ENCODE measurements around the gene DLG2.
"Not testable (repeated sequence)": the region's sequence is repeated elsewhere in the genome, so short reads cannot be mapped to it uniquely, and the experiment has no call there.

The DLG2 gene

DNA sequence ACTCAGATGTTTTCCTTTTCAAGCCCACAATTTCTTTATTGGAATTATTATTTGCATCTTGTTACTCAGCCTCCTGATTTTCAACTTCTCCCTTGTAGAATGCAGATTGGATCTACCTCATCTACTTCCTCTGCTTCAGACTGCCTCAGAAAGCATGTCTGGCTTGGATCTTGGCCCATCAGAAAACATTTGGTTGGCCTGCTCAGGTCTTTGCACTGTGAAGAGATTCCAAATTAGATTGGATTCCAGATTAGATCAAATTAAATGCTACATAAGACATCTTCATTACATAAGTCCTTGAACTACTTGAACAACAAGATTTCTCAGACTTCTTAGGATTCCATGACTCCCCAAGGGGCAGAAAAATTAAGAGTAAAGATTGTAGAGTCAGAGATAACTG is 358.0 kb downstream of the DLG2 start:
- Mint-ChIP-seq H3K36me3 (peaks cover 0 to 6% of the 10 kb centered on the region in 2 donors), H3K27ac (no peak overlapping the region), H3K4me3 (no peak overlapping the region), H3K9me3 (peaks cover 16 to 19% of the 10 kb centered on the region in 2 donors), H3K4me1 (no peaks in the 10 kb centered on the region), H3K27me3 (no peaks in the 10 kb centered on the region)
- ATAC-seq (replicated peaks), result no peak
- DNase-seq, result no peak

DNA sequence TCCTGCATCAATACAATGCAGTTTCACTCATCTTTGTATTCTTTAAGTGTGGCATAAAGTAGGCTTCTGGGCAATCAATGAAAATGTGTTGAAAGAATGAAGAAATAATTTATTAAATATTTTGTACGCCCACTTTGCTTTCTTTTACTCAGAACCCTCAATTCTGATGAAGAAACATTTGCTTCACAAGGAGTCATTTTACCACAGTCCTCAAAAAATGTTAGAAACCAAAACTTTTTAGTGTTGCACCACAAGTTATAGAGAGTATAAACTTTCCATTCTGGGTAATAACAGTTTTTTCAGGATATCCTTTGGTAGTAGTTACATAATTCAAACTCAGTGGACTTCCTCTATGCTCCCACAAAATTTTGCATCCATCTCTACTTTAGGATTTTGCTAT is 360.5 kb downstream of the DLG2 start:
- H3K4me1 Mint-ChIP-seq, result no peaks in the 10 kb centered on the region
- H3K27ac Mint-ChIP-seq, result no peak overlapping the region
- H3K36me3 Mint-ChIP-seq, result no peaks in the 10 kb centered on the region
- H3K9me3 Mint-ChIP-seq, result peaks cover 7 to 9% of the 10 kb centered on the region in 2 donors
- DNase-seq, result no peak
- no peaks in the 10 kb centered on the region for H3K27me3 Mint-ChIP-seq
- H3K4me3 Mint-ChIP-seq, result no peak overlapping the region
- no peak for ATAC-seq (replicated peaks)

DNA sequence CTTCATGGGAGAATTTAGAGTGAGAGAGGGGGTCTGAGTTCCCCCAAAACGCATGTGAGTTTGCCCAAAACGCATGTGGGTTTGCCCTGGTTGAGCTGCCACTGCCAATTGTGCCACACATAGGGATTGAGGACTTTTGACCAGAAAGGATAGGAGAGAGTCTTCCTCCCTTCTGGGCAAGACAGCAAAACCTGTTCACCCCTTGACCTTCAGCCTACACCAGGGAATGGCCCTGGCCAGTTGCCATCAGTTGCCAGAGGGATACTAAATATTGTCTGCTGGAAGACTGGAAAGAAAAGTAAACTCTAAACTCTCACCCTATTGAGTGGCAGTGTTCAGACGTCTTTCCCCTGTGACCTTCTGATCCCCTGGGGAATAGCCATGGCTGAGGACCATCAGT is 363.8 kb downstream of the DLG2 start:
- ATAC-seq (replicated peaks), result no peak
- H3K27me3 Mint-ChIP-seq, result no peaks in the 10 kb centered on the region

DNA sequence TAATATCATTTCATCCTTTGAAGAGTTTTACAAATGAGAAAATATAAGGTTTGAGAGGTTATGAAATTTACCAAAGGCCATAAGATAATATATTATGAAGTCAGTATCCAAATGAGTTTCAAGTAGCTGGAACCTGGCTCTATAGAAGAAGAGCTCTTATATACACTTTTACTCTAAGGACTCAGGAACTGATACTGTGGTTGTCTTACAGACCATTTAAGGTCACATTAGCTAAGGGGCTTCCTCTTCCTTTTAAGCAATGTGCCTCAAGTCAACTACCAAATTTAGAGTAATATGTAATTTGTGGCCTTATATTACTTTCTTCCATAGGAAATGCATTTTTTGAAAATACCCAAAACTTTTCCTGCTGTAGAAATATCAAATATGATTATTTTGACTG is 369.3 kb downstream of the DLG2 start:
- ATAC-seq (replicated peaks), result no peak
- H3K36me3 Mint-ChIP-seq, result peaks cover 0 to 5% of the 10 kb centered on the region in 2 donors

More for the DNA sequence above, 363.8 kb downstream of the DLG2 start:
- Mint-ChIP-seq H3K9me3 (peaks cover 7 to 9% of the 10 kb centered on the region in 2 donors), H3K36me3 (no peaks in the 10 kb centered on the region), H3K4me3 (no peak overlapping the region), H3K4me1 (no peaks in the 10 kb centered on the region), H3K27ac (no peak overlapping the region)
- no peak for DNase-seq

DNA sequence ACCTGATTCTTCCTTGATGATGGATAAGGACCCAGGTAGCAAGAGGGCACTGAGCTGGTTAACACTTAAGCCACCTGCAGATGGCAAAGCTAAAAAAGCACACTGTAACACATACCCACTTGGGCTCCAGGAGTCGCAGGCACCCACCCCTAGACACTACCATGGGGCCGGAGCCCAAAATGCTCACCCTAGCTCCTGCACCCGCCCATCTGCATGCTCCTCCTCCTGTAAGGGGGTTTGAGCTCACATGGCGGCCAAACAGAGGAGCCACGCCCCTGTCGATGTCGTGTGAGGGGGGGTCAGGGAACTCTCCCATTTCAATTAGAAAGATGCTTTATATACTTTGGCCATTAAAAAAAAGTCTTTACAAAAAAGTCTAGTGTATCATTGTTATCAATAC is 370.7 kb downstream of the DLG2 start:
- DNase-seq (no peak), ATAC-seq (replicated peaks) (no peak)
- peaks cover 7 to 10% of the 10 kb centered on the region in 2 donors for H3K9me3 Mint-ChIP-seq
- no peaks in the 10 kb centered on the region for H3K27me3 Mint-ChIP-seq
- peaks cover 0 to 5% of the 10 kb centered on the region in 2 donors for H3K36me3 Mint-ChIP-seq
- H3K4me1 Mint-ChIP-seq, result no peaks in the 10 kb centered on the region
- no peak overlapping the region for H3K27ac Mint-ChIP-seq
- H3K4me3 Mint-ChIP-seq, result no peak overlapping the region

More for the DNA sequence above, 369.3 kb downstream of the DLG2 start:
- no peaks in the 10 kb centered on the region for H3K27me3 Mint-ChIP-seq
- no peak for DNase-seq
- no peak overlapping the region for H3K27ac Mint-ChIP-seq
- peaks cover 7 to 10% of the 10 kb centered on the region in 2 donors for H3K9me3 Mint-ChIP-seq
- no peaks in the 10 kb centered on the region for H3K4me1 Mint-ChIP-seq
- H3K4me3 Mint-ChIP-seq, result no peak overlapping the region

DNA sequence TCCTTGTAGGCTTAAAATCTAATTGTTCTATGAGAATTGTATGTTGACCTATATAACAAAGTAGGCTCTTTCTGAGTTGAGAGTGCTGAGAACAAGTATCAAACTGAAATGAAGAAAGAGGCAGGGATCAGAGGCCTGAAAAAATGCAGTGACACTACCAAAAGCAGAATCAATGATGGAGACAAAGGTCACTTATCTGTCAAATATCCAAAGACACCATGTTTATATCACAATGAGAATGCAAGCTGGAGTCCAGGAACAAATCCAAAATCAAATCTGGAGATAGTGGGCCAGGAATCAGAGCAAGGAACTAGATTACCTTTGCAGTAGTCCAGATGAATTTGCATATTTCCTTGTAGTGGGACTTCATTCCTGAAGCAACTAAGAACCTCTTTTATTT is 377.7 kb downstream of the DLG2 start:
- Mint-ChIP-seq H3K4me1 (no peaks in the 10 kb centered on the region), H3K4me3 (no peak overlapping the region), H3K9me3 (peaks cover 4 to 7% of the 10 kb centered on the region in 2 donors), H3K27ac (no peak overlapping the region), H3K27me3 (no peaks in the 10 kb centered on the region), H3K36me3 (peaks cover 0 to 5% of the 10 kb centered on the region in 2 donors)
- no peak for DNase-seq
- ATAC-seq (replicated peaks), result no peak

DNA sequence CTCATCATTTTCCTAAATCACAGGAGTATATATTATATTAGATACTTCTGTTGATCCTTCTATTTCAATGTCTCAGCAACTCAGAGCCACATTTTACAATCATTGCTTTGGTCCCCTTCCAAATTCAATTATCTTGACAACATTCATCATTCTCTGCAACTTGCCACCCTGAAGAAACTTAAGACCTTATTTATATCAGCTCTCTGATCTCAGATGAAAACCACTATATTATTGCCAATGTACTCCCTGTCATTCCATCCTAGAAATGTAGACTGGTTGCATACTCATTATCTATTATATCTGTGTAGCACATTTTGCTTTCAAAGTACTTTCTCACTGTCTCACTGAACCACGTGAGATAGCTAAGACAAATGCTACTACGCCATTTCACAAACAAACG is 379.3 kb downstream of the DLG2 start:
- Mint-ChIP-seq H3K27me3 (no peaks in the 10 kb centered on the region), H3K36me3 (no peaks in the 10 kb centered on the region), H3K9me3 (no peaks in the 10 kb centered on the region), H3K27ac (no peak overlapping the region), H3K4me1 (no peaks in the 10 kb centered on the region), H3K4me3 (no peak overlapping the region)
- ATAC-seq (replicated peaks) (no peak), DNase-seq (no peak)

DNA sequence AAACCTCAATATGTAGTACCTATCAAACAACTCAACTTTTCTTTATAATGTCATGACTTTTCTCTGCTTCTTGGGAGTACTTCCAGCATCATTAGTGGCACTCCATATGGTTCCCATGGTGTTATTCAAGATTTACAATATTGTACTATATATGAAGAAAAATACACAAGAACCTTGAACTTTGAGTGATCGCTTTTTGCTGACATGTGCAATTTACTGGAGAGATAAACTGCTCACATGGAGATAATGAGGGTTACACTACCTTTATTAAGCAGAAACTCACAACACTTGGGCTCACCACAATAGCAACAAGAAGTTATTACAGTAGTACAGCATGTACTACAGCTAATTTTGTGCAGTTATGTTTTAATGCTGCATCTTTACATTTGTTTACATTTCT is 388.2 kb downstream of the DLG2 start:
- H3K4me3 Mint-ChIP-seq, result no peak overlapping the region
- H3K27me3 Mint-ChIP-seq, result no peaks in the 10 kb centered on the region
- ATAC-seq (replicated peaks) (no peak), DNase-seq (no peak)
- H3K27ac Mint-ChIP-seq, result no peak overlapping the region
- peaks cover 2 to 5% of the 10 kb centered on the region in 2 donors for H3K9me3 Mint-ChIP-seq
- H3K36me3 Mint-ChIP-seq, result no peaks in the 10 kb centered on the region
- H3K4me1 Mint-ChIP-seq, result no peaks in the 10 kb centered on the region

DNA sequence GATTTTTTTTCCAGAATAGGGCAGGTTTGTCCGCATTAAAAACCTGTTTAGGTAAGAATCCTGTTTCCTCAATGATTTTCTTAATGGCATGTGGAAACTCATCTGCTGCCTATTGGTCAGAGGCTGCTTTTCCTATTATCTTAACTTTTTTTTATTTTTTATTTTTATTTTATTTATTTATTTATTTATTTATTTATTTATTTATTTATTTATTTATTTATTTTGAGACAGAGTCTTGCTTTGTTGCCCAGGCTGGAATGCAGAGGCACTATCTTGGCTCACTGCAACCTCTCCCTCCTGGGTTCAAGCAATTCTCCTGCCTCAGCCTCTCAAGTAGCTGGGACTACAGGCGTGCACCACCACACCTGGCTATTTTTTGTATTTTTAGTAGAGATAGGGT is 389.1 kb downstream of the DLG2 start:
- ATAC-seq (replicated peaks); H3K27ac Mint-ChIP-seq; H3K36me3 Mint-ChIP-seq; H3K9me3 Mint-ChIP-seq; H3K27me3 Mint-ChIP-seq; H3K4me1 Mint-ChIP-seq; H3K4me3 Mint-ChIP-seq; DNase-seq: not testable (repeated sequence)

DNA sequence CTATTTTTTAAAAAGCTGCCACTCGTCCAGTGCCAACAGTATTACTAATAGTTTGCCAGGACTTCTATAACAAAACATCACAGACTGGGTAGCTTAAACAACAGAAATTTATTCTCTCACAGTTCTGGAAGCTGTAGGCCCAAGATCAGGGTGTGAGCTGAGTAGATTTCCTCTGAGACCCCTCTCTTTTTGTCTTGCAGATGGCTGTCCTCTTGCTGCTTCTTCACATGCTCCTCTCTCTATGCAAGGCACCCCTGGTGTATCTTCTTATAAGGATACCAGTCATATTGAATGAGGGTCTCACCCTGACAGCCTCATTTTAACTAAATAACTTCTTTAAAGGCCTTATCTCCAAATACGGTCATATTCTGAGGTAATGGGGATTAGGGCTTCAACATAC is 390.9 kb downstream of the DLG2 start:
- Mint-ChIP-seq H3K27me3 (no peaks in the 10 kb centered on the region), H3K4me3 (no peak overlapping the region), H3K9me3 (peaks cover 5% of the 10 kb centered on the region in 2 donors), H3K27ac (no peak overlapping the region), H3K4me1 (no peaks in the 10 kb centered on the region), H3K36me3 (no peaks in the 10 kb centered on the region)
- no peak for ATAC-seq (replicated peaks)
- DNase-seq, result no peak

DNA sequence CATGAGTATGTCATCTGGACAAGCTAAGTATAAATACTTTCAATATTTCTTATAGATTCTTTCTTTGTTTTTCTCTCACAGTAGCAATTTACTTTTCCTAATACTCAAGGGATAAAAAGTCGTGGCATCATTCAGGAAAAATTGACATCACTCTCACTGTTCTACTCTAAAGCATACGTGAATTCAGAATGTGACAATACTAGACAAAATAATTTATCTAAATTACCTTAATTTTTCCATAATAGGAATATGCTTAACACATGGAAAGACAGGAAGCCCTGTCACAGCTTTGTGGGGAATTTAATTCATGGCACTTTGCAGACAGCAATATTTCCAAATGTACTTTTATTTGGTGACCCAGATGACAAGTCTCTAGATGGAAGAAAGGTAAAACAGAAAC is 394.6 kb downstream of the DLG2 start:
- no peaks in the 10 kb centered on the region for H3K4me1 Mint-ChIP-seq
- ATAC-seq (replicated peaks), result no peak
- H3K4me3 Mint-ChIP-seq, result no peak overlapping the region
- peaks cover 0 to 7% of the 10 kb centered on the region in 2 donors for H3K9me3 Mint-ChIP-seq
- H3K27me3 Mint-ChIP-seq, result no peaks in the 10 kb centered on the region
- no peak for DNase-seq
- no peak overlapping the region for H3K27ac Mint-ChIP-seq
- H3K36me3 Mint-ChIP-seq, result no peaks in the 10 kb centered on the region

DNA sequence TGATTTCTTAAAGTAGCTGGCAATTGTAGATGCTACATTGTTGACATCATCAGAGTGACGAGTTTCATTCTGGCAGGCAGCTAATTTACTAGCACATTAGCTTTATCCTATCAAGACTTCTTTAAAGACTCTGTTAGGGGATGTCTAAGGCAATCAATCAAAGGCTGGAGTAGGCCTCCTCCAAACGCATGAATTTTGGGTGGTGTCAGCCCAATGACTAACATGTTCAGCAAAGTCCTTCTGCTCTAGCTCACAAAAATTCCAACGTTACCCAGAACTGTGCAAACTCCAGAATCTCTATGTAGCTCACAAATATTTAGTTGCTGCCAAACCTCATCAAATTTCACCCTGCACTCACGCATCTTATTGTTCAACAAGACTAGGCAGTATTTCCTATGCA is 395.6 kb downstream of the DLG2 start:
- DNase-seq (no peak), ATAC-seq (replicated peaks) (no peak)
- no peak overlapping the region for H3K27ac Mint-ChIP-seq
- no peaks in the 10 kb centered on the region for H3K27me3 Mint-ChIP-seq
- no peaks in the 10 kb centered on the region for H3K36me3 Mint-ChIP-seq
- no peak overlapping the region for H3K4me3 Mint-ChIP-seq
- peaks cover 0 to 5% of the 10 kb centered on the region in 2 donors for H3K9me3 Mint-ChIP-seq
- no peaks in the 10 kb centered on the region for H3K4me1 Mint-ChIP-seq

DNA sequence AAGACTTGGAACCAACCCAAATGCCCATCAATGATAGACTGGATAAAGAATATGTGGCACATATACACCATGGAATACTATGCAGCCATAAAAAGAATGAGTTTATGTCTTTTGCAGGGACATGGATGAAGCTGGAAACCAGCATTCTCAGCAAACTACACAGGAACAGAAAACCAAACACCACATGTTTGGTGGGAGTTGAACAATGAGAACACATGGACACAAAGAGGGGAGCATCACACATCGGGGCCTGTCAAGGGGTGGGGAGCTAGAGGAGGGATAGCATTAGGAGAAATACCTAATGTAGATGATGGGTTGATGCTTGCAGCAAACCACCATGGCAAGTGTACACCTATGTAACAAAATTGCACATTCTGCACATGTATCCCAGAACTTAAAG is 397.4 kb downstream of the DLG2 start:
- H3K4me3 Mint-ChIP-seq; DNase-seq; H3K27ac Mint-ChIP-seq; H3K4me1 Mint-ChIP-seq; ATAC-seq (replicated peaks); H3K36me3 Mint-ChIP-seq; H3K9me3 Mint-ChIP-seq; H3K27me3 Mint-ChIP-seq: not testable (repeated sequence)

DNA sequence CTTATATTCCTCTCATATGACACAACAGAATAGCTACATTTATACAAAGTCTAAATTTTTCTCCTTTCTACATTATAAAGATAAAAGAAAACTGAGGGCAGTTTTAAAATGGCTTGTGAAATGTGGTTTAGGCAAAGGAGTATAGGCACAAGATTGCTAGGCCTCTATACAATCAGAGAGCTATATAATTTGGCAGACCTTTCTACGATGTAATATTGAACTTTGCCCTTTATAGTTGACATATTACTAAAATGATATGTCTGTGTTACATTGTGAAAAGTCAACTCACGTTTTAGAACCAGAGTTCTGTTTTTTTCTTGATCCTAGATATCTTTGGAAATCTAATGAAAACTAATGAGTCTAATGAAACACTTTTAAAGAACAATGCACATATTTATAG is 430.2 kb downstream of the DLG2 start:
- H3K36me3 Mint-ChIP-seq, result peaks cover 0 to 2% of the 10 kb centered on the region in 2 donors
- H3K27me3 Mint-ChIP-seq, result no peaks in the 10 kb centered on the region
- H3K27ac Mint-ChIP-seq, result no peak overlapping the region
- H3K9me3 Mint-ChIP-seq, result peaks cover 11 to 15% of the 10 kb centered on the region in 2 donors
- DNase-seq, result no peak
- no peak for ATAC-seq (replicated peaks)
- no peaks in the 10 kb centered on the region for H3K4me1 Mint-ChIP-seq
- no peak overlapping the region for H3K4me3 Mint-ChIP-seq

DNA sequence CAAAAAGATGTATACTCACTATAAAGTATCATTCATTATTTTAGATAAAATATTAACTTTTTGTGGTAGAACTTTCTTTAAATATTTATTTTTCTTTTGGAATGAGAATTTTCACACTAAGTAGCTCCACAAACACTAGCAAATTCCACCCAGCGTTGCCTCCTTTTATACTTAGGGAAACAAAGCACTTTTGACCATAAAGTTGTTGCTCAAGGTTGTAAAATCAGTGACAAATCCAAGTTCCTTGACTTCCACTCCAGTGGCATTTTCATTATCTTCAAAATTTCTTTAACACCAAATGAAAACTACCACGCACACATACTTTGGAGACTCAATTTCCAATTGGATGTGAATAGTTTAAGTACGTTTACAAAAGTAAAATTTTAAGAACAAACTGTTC is 431.2 kb downstream of the DLG2 start:
- H3K27ac Mint-ChIP-seq, result no peak overlapping the region
- DNase-seq, result no peak
- no peaks in the 10 kb centered on the region for H3K27me3 Mint-ChIP-seq
- peaks cover 6 to 7% of the 10 kb centered on the region in 2 donors for H3K9me3 Mint-ChIP-seq
- H3K36me3 Mint-ChIP-seq, result no peaks in the 10 kb centered on the region
- ATAC-seq (replicated peaks), result no peak
- H3K4me1 Mint-ChIP-seq, result no peaks in the 10 kb centered on the region
- no peak overlapping the region for H3K4me3 Mint-ChIP-seq

DNA sequence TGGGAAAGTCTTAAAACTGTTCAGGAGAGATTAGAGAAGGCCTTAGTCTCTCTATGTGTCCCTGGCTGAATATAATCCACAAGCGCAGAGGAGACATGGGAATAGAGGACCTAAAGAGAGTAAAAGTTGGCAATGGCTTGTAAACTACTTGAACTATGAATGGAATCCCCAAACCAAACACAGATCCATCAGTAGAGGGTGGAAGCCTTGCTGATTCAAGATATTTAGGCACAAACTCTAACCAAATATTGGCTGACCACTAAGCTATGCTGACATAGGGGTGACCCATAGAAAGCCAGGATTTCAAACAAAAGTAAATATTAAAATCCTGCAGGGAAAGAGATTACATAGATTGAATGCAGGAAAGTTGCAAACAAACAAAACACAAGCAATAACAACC is 439.2 kb downstream of the DLG2 start:
- ATAC-seq (replicated peaks) (no peak), DNase-seq (no peak)
- H3K36me3 Mint-ChIP-seq, result no peaks in the 10 kb centered on the region
- no peaks in the 10 kb centered on the region for H3K27me3 Mint-ChIP-seq
- H3K4me3 Mint-ChIP-seq, result no peak overlapping the region
- H3K27ac Mint-ChIP-seq, result no peak overlapping the region
- no peaks in the 10 kb centered on the region for H3K4me1 Mint-ChIP-seq
- H3K9me3 Mint-ChIP-seq, result peaks cover 3 to 9% of the 10 kb centered on the region in 2 donors

Data from stimulated activated naive B cell treated with anti-CD40 and anti-IgM and Interleukin-4, amounts not matched to agents 10 μg/mL and 1 μg/mL and 100 μg/mL, for 72 hours (primary cell).